ENCODE data around the gene KIFC3. TPM values are rescaled to one million over a fixed set of nuclear protein-coding genes. Genes with fewer than 3 reads are reported as not detected.
"Not testable (repeated sequence)": the region's sequence is repeated elsewhere in the genome, so short reads cannot be mapped to it uniquely, and the experiment has no call there.

Gene KIFC3
- polyA plus RNA-seq, 1 experiment = 60.5 TPM

GRCh38 chr16:57730771-57731730 lies 71.2 kb downstream of the KIFC3 start:
- no peak overlapping the region for H3K4me3 ChIP-seq (ENCODE audit: low read depth, low read length)
- no peaks in the 10 kb centered on the region for H3K36me3 ChIP-seq (ENCODE audit: control insufficient read depth, insufficient read depth, low read length)
- no peaks in the 10 kb centered on the region for H3K27me3 ChIP-seq (ENCODE audit: control insufficient read depth, insufficient read depth, low read length)
- no peak for TF ChIP-seq CTCF (IDR thresholded peaks at IDR 0.05; ENCODE audit: insufficient read depth, low read depth, low read length)
- CTCF ChIA-PET = no interaction called here
- POLR2A ChIA-PET = no interaction called here
- no peak for DNase-seq (ENCODE audit: low read depth)

- H3K36me3 ChIP-seq (ENCODE audit: control insufficient read depth, insufficient read depth, low read length); H3K27me3 ChIP-seq (ENCODE audit: control insufficient read depth, insufficient read depth, low read length); H3K4me3 ChIP-seq (ENCODE audit: low read depth, low read length); DNase-seq (ENCODE audit: low read depth); POLR2A ChIA-PET; CTCF ChIA-PET: not testable (repeated sequence)
Measured at GRCh38 chr16:57729852-57730251, 72.4 kb downstream of the KIFC3 start.

GRCh38 chr16:57729182-57729484 lies 73.2 kb downstream of the KIFC3 start:
- POLR2A ChIA-PET = no interaction called here
- Histone ChIP-seq H3K27me3 (ENCODE audit: control insufficient read depth, insufficient read depth, low read length) (peaks cover 2% of the 10 kb centered on the region; the same call in 1 of the 2 replicates), H3K4me3 (ENCODE audit: low read depth, low read length) (no peak overlapping the region), H3K36me3 (ENCODE audit: control insufficient read depth, insufficient read depth, low read length) (no peaks in the 10 kb centered on the region)
- CTCF ChIA-PET = no interaction called here
- TF ChIP-seq CTCF (IDR thresholded peaks at IDR 0.05; ENCODE audit: insufficient read depth, low read depth, low read length) = no peak
- no peak for DNase-seq (ENCODE audit: low read depth)

- Histone ChIP-seq H3K27me3 (ENCODE audit: control insufficient read depth, insufficient read depth, low read length) (peaks cover 2% of the 10 kb centered on the region; the same call in 1 of the 2 replicates), H3K36me3 (ENCODE audit: control insufficient read depth, insufficient read depth, low read length) (no peaks in the 10 kb centered on the region), H3K4me3 (ENCODE audit: low read depth, low read length) (no peak overlapping the region)
- TF ChIP-seq CTCF (IDR thresholded peaks at IDR 0.05; ENCODE audit: insufficient read depth, low read depth, low read length) = no peak
- no peak for DNase-seq (ENCODE audit: low read depth)
- CTCF ChIA-PET = no interaction called here
- POLR2A ChIA-PET = no interaction called here
Measured at GRCh38 chr16:57728336-57729181, 73.7 kb downstream of the KIFC3 start.

- H3K27me3 ChIP-seq (ENCODE audit: control insufficient read depth, insufficient read depth, low read length) = peaks cover 2% of the 10 kb centered on the region; the same call in 1 of the 2 replicates
- H3K36me3 ChIP-seq (ENCODE audit: control insufficient read depth, insufficient read depth, low read length) = no peaks in the 10 kb centered on the region
- ChIA-PET CTCF (no interaction called here), POLR2A (no interaction called here)
- TF ChIP-seq CTCF (IDR thresholded peaks at IDR 0.05; ENCODE audit: insufficient read depth, low read depth, low read length) = no peak
- no peak for DNase-seq (ENCODE audit: low read depth)
- no peak overlapping the region for H3K4me3 ChIP-seq (ENCODE audit: low read depth, low read length)
Measured at GRCh38 chr16:57727610-57728009, 74.7 kb downstream of the KIFC3 start.

Data from BJ (cell line).